HG03565 (cell line): ENCODE data around the gene SIPA1L3.
"Not testable (repeated sequence)": the region's sequence is repeated elsewhere in the genome, so short reads cannot be mapped to it uniquely, and the experiment has no call there.

Experiments used
- ATAC-seq: cut with Tn5 transposase; IDR thresholded peaks from one replicate; pipeline ENCODE4 v1.9.1; 2021; ENCODE audit warnings: mild to moderate bottlenecking, moderate library complexity; ENCODE audit not compliant: unreplicated experiment

Gene SIPA1L3

GRCh38 chr19:38224014-38224862 lies 317.2 kb downstream of the SIPA1L3 start, which contains the start of gene DPF1:
DPF1 (minus strand) TSS chr19:38224222; CDS start chr19:38224142, 80 bp downstream.
- peak; percentile 76 for ATAC-seq

- ATAC-seq = not testable (repeated sequence)
Observed at GRCh38 chr19:38224863-38225218, 317.8 kb downstream of the SIPA1L3 start.

GRCh38 chr19:38227287-38228004 lies 320.4 kb downstream of the SIPA1L3 start:
- ATAC-seq = no peak

GRCh38 chr19:38228005-38228377 lies 321.0 kb downstream of the SIPA1L3 start:
- ATAC-seq = no peak

GRCh38 chr19:38228491-38229439 lies 321.8 kb downstream of the SIPA1L3 start:
- no peak for ATAC-seq

- peak; percentile 66 for ATAC-seq
Observed at GRCh38 chr19:38229585-38230073, 322.6 kb downstream of the SIPA1L3 start.

- ATAC-seq = not testable (repeated sequence)
Observed at GRCh38 chr19:38230506-38231133, 323.6 kb downstream of the SIPA1L3 start.

GRCh38 chr19:38231918-38232317 lies 324.9 kb downstream of the SIPA1L3 start:
- no peak for ATAC-seq

- no peak for ATAC-seq
Observed at GRCh38 chr19:38233740-38234251, 326.8 kb downstream of the SIPA1L3 start.

- ATAC-seq = no peak
Observed at GRCh38 chr19:38234615-38235014, 327.6 kb downstream of the SIPA1L3 start.

- no peak for ATAC-seq
Observed at GRCh38 chr19:38239816-38240215, 332.8 kb downstream of the SIPA1L3 start.

- no peak for ATAC-seq
Observed at GRCh38 chr19:38243279-38243673, 336.3 kb downstream of the SIPA1L3 start.

- ATAC-seq = no peak
Observed at GRCh38 chr19:38245826-38246498, 339.0 kb downstream of the SIPA1L3 start.

- ATAC-seq = no peak
Observed at GRCh38 chr19:38247126-38247525, 340.1 kb downstream of the SIPA1L3 start.

GRCh38 chr19:38247734-38248268 lies 340.8 kb downstream of the SIPA1L3 start:
- ATAC-seq = no peak

- no peak for ATAC-seq
Observed at GRCh38 chr19:38248421-38248820, 341.4 kb downstream of the SIPA1L3 start.

- ATAC-seq = no peak
Observed at GRCh38 chr19:38250428-38250820, 343.4 kb downstream of the SIPA1L3 start.

- no peak for ATAC-seq
Observed at GRCh38 chr19:38250821-38251563, 344.0 kb downstream of the SIPA1L3 start.
